Subcutaneous adipose tissue (tissue), 4 donors: ENCODE results near the gene EFCC1. TPM values are rescaled to one million over a fixed set of nuclear protein-coding genes. Genes with fewer than 3 reads are reported as not detected.

Experiments used
- total RNA-seq, 4 donors: library from RNA; depleted of rRNA; stranded (reverse); fragments of >200 nt; gene quantifications; one replicate each; pipeline ENCODE4 v1.1.0, GENCODE V29; 2016
- TF ChIP-seq, protein P1 (sequence below): fragments of 450-650 bp; IDR thresholded peaks from one replicate; pipeline ENCODE4 v1.5.1; 2016; ENCODE audit warnings: low read depth, mild to moderate bottlenecking, control low read depth, antibody characterized with exemption, moderate library complexity

EFCC1 gene
- total RNA-seq, 4 donors from 2014 or later, result 0.33 to 3.8 (median 0.72) TPM

DNA sequence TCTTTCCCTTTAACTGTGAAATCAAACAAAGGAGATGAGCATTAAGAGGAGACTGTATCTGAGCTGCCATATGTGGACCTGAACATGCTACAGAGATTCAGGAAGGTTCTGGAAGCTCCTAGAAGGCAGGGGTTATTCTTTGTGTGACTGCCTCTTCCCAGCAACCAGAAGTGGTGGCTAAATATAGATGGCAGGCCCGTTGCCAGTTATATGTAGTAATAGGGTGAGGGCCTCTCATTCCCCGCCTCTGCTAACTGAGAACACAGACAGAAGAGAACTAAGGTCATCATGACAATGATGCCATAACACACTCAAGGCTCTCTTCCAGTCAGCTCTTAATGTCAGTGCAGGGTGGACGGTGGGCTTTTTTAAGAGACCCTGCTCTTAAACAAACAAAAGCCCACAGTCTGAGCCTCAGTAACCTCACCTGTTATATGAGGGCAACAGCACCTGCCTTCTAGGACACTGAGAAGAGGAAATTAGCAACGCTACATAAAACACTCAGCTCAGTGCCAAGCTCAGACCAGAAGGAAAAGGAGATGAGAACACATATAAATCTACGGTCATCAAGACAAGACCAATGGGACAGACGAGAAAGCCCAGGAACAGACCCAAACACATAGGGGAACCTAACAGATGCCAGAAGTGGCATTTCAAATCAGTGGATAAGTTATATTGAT is 29.5 kb upstream of the EFCC1 start:
- TF ChIP-seq, protein P1, sequence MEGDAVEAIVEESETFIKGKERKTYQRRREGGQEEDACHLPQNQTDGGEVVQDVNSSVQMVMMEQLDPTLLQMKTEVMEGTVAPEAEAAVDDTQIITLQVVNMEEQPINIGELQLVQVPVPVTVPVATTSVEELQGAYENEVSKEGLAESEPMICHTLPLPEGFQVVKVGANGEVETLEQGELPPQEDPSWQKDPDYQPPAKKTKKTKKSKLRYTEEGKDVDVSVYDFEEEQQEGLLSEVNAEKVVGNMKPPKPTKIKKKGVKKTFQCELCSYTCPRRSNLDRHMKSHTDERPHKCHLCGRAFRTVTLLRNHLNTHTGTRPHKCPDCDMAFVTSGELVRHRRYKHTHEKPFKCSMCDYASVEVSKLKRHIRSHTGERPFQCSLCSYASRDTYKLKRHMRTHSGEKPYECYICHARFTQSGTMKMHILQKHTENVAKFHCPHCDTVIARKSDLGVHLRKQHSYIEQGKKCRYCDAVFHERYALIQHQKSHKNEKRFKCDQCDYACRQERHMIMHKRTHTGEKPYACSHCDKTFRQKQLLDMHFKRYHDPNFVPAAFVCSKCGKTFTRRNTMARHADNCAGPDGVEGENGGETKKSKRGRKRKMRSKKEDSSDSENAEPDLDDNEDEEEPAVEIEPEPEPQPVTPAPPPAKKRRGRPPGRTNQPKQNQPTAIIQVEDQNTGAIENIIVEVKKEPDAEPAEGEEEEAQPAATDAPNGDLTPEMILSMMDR, result no peak

DNA sequence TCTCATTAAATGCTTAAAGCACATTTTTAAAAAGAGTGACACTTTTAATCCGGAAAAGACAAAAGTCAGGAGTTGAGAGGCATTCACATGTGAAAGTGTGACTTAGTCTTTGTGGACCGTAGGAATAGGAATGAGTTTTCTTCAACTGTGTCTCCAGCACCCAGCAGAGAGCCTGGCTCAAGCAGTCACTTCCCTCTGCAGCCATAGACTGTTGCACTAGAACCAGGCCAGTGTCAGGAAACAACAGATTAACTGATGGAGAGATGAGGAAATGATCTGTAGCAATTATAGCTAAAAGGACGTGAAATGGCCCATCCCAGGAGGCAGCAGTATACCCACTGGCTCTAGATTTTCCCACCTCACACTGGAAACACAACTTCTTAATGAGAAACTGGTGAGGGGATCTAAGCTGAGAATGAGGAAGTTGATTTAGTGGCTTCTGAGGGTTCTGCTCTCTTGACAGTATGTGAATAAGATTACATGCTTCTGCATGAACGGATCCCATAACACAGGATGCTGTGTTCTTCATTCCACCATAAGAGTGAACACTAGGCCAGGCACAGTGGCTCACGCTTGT is 27.0 kb upstream of the EFCC1 start:
- TF ChIP-seq, protein P1, result no peak

DNA sequence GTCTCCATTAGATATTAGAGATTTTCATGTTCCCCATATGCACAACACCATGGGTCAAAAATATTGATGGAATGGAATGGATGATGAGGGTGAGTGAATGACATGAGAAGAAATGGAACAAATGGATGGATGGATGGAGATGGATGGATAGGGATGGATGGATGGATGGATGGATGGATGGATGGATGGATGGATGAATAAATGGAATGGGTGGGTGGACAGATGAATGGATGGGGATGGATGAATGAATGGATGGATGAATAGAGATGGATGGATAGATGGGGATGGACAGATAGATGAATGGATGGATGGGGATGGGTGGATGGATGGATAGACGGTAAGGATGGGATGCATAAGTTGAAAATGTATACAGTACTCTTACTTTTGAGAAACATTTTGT is 25.8 kb upstream of the EFCC1 start:
- TF ChIP-seq, protein P1, result no peak

DNA sequence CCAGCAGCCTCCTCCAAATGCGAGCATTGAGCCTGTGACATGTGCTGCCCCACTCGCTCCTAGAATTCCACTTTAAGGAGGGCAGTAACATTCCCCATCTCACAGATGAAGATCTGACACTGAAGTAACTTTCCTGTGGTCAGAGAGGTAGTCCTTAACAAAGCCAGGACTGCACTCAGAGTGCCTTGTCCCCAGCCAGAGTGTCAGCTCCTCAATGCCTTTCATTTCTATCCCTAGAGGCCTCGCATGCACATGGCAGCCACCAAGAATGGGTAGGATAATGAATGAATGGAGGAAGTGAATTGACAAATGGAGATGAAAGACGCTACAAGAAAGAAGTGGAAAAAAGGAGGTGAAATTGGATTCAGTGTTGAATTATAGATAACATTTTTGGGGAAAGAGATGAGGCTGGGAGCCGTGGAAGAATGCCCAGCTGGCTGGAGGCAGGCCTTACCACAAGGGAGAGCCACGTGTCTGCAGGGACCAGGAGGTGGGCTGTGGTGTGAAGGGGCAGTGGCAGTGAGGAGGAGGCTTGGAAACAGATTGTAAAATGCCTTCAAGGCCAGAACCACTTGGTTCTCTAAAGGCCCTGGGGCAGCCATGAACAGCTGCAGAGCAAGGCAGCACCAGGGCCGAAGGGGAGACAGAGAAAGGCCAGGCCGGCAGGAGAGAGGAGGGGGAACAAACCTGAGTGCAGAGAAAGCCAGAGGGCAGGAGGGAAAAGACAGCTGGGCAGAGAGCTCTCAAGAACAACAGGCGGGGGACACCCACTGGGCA is 17.6 kb upstream of the EFCC1 start:
- TF ChIP-seq, protein P1, result no peak

- TF ChIP-seq, protein P1, result no peak
These were observed 16.5 kb upstream of the EFCC1 start for GRCh38 chr3:128984596-128984995.

DNA sequence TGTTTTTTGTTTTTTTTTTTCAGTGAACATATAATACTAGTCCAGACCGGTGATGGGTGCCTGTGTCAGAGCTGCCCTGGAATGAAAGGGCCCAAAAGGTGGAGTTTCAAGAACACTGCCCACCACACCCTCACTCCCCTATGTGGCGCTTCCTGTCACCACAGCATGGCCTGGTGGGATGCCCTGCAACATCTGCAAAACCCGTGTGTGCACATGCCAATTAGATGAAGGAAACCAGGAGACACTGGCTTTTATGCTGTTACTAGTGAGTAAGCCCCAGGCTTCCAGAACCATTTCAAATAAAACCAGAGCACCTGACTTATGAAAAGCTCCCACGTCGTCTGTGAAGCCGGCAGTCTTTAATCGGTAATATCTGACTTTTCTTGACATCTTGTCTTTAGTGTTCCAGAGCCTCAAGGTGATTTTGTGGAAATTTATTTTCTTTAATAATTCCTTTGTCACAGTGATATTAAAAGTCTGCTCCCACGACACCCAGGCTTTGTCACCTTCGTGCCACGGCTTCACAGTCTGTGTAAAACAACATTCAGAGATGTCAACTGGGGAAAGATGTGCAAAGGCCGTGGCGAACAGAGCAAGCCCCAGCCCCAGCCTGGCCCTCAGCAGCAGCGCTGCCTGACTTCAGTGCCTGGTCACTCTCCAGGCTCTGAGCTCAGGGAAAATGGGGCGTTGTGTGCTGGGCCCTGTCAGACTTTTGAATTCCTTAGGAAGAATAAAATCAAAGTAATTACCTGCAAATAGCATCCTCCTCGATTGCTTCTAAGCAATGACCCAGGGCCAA is 13.6 kb upstream of the EFCC1 start:
- TF ChIP-seq, protein P1, result no peak
